Thyroid gland (tissue), 4 donors: ENCODE data around the gene PTPA. TPM values are rescaled to one million over a fixed set of nuclear protein-coding genes. Genes with fewer than 3 reads are reported as not detected.
"Not testable (repeated sequence)": the region's sequence is repeated elsewhere in the genome, so short reads cannot be mapped to it uniquely, and the experiment has no call there.

ENCODE experiments used
- DNase-seq, 2 donors: peaks; one replicate each; pipeline ENCODE4 v3.0.0-alpha.2; 2019
- H3K27ac ChIP-seq, 3 donors: fragments of 200-600 bp; sonication (generic); 1 replicate in 2 of 3; 2 replicates in 1 of 3; pipeline ENCODE4 v1.5.1; 2016 to 2019; ENCODE audit warnings: mild to moderate bottlenecking in 1 of 3, moderate library complexity in 1 of 3
- H3K27me3 ChIP-seq: fragments of 200-600 bp; sonication (generic); one replicate; pipeline ENCODE4 v1.5.1; 2019
- H3K36me3 ChIP-seq, 2 donors: fragments of 200-600 bp; sonication (generic); one replicate each; pipeline ENCODE4 v1.5.1; 2016 to 2019
- H3K4me1 ChIP-seq, 2 donors: fragments of 200-600 bp; sonication (generic); one replicate each; pipeline ENCODE4 v1.5.1; 2017 to 2019
- H3K4me3 ChIP-seq, 3 donors: fragments of 200-600 bp; sonication (generic); replicated peaks in 1 of 3; 1 replicate in 2 of 3; 2 replicates in 1 of 3; pipeline ENCODE4 v1.5.1; 2016; ENCODE audit warnings: mild to moderate bottlenecking in 1 of 3
- H3K9me3 ChIP-seq: fragments of 200-600 bp; sonication (generic); one replicate; pipeline ENCODE4 v1.5.1; 2017
- CTCF ChIP-seq, 6 experiments: fragments of 200-600 bp in 3 of 6; fragments of 450-650 bp in 3 of 6; sonication (generic) in 3 of 6; IDR thresholded peaks; one replicate each; pipeline ENCODE4 v1.5.1; 2016 to 2019; ENCODE audit warnings: antibody characterized with exemption in 6 of 6, mild to moderate bottlenecking in 2 of 6, inconsistent platforms in 1 of 6, moderate library complexity in 1 of 6
- POLR2A ChIP-seq, 2 donors: fragments of 450-650 bp; IDR thresholded peaks; one replicate each; pipeline ENCODE4 v1.6.1; 2017; ENCODE audit warnings: antibody characterized with exemption in 2 of 2, mild to moderate bottlenecking in 2 of 2, moderate library complexity in 1 of 2
- WGBS, 2 donors: methylation state at CpG; one replicate each; pipeline ENCODE4 v1.1.5; 2017; 5-methylcytosine and 5-hydroxymethylcytosine counted together
- intact Hi-C: fragments of 100-400 bp; cut with DNase I; formaldehyde crosslinking; loops from one replicate; pipeline ENCODE4 v1.15.1; 2023
- total RNA-seq, 4 donors: library from RNA; depleted of rRNA; stranded (reverse); fragments of >200 nt; gene quantifications; one replicate each; pipeline ENCODE4 v1.2.3, GENCODE V29; 2016

The PTPA gene
- total RNA-seq, 4 donors from 2014 or later: 45.0 to 117 (median 89.5) TPM

- Histone ChIP-seq H3K4me1 (peaks cover 22 to 24% of the 10 kb centered on the region in 2 donors), H3K4me3 (peak overlapping the region; percentile 52 to 73 (median 56)), H3K27me3 (no peaks in the 10 kb centered on the region), H3K27ac (peak overlapping the region; percentile 32 to 95 (median 49)), H3K9me3 (no peaks in the 10 kb centered on the region), H3K36me3 (peaks cover 0 to 6% of the 10 kb centered on the region in 2 donors)
- DNase-seq: peak; percentile 32 to 43
- TF ChIP-seq CTCF (IDR thresholded peaks at IDR 0.05) (no peak), POLR2A (IDR thresholded peaks at IDR 0.05) (no peak)
- WGBS, 2 donors: 6 to 11% methylated on average over 12 to 13 of the region's 64 CpGs
- intact Hi-C loops: no loop called here
These were observed 1.1 kb upstream of the PTPA start for GRCh38 chr9:129109952-129110739.

DNA sequence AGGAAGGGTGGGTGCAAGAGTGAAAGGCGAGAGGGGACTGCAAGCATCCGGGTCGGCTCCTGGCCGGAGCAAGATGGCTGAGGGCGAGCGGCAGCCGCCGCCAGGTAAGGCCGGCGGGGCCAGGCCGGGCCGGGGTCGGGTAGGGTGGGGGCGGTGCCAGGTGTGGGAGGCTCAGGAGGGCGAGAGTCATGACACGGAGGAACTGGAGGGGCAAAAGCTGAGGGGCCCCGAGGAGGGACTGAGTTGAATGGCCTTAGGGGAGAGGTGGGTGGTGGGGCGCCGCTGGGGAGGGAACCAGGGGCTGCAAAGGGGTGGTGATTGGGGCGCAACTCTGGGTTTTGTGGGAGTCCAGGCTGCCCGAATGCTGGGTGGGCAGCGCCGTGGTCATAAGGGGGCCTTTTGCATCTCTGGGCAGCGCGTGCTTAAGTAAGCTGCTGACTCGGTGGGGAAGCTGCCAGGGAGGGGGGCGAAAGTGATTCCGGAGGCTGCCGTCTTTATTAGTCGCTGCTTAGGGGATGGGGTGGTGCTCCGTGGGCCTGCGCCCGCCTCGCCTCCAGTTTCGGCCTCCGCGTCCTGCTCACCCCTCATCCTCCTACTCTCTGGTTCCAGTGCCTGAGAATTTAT, 425 bp downstream of the PTPA start:
- intact Hi-C loops: no loop called here

DNA sequence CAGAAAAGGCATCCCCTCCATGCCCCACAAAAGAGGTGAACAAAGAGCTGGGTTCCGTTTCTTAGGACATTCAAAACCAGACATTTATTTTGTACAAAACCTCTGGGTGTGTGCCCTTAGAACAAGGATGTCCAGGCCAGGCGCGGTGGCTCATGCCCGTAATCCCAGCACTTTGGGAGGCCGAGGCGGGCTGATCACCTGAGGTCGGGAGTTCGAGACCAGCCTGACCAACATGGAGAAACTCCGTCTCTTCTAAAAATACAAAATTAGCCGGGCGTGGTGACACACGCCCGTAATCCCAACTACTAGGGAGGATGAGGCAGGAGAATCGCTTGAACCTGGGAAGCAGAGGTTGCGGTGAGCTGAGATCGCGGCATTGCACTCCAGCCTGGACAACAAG, 1.3 kb downstream of the PTPA start:
- intact Hi-C loops, H3K27ac ChIP-seq, H3K9me3 ChIP-seq, H3K36me3 ChIP-seq, DNase-seq, H3K27me3 ChIP-seq: not testable (repeated sequence)
- Histone ChIP-seq H3K4me3 (peak overlapping the region in 1 of 3 donors; percentile 73), H3K4me1 (peaks cover 22 to 24% of the 10 kb centered on the region in 2 donors)
- 91 to 93% methylated on average over 17 of the region's 17 CpGs for WGBS, 2 donors

More for the DNA sequence above, 425 bp downstream of the PTPA start:
- peak; percentile 41 to 51 for DNase-seq
- Histone ChIP-seq H3K9me3 (no peaks in the 10 kb centered on the region), H3K4me1 (peaks cover 22 to 24% of the 10 kb centered on the region in 2 donors), H3K27ac (peak overlapping the region; percentile 90 to 97 (median 95)), H3K4me3 (peak overlapping the region; percentile 73 to 97 (median 96)), H3K27me3 (no peaks in the 10 kb centered on the region), H3K36me3 (peaks cover 0 to 6% of the 10 kb centered on the region in 2 donors)
- WGBS, 2 donors: 1 to 2% methylated on average over 32 to 36 of the region's 37 CpGs
- TF ChIP-seq CTCF (IDR thresholded peaks at IDR 0.05): no peak
- TF ChIP-seq POLR2A (IDR thresholded peaks at IDR 0.05): no peak

- Histone ChIP-seq H3K27me3 (no peaks in the 10 kb centered on the region), H3K4me1 (peaks cover 20 to 24% of the 10 kb centered on the region in 2 donors), H3K27ac (no peak overlapping the region), H3K36me3 (no peaks in the 10 kb centered on the region), H3K9me3 (no peaks in the 10 kb centered on the region), H3K4me3 (no peak overlapping the region)
- intact Hi-C loops: no loop called here
- TF ChIP-seq POLR2A (IDR thresholded peaks at IDR 0.05) (no peak), CTCF (IDR thresholded peaks at IDR 0.05) (no peak)
- WGBS, 2 donors: 89 to 93% methylated on average over 17 of the region's 17 CpGs
- DNase-seq: no peak
These were observed 2.6 kb downstream of the PTPA start for GRCh38 chr9:129113645-129114304.

DNA sequence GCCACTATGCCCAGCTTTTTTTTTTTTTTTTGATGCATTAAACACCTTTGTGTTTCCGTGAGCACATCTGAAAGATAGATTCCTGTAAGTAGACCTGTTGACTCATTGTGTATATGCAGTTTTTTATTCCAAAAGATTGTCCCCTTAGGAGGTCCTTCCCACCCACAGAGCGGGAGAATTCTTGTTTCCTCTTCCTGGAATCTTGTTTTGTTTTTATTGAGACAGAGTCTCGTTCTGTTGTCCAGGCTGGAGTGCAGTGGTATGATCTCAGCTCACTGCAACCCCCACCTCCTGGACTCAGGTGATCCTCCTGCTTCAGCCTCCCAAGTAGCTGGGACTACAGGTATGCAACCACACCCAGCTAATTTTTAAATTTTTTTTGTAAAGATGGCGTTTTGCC, 7.6 kb downstream of the PTPA start:
- WGBS, 2 donors: 77 to 78% methylated on average over 4 of the region's 4 CpGs
- peaks cover 0 to under 1% of the 10 kb centered on the region in 2 donors for H3K4me1 ChIP-seq
- no peaks in the 10 kb centered on the region for H3K27me3 ChIP-seq
- no peak for DNase-seq
- TF ChIP-seq CTCF (IDR thresholded peaks at IDR 0.05) (no peak), POLR2A (IDR thresholded peaks at IDR 0.05) (no peak)
- H3K9me3 ChIP-seq: no peaks in the 10 kb centered on the region
- intact Hi-C loops: no loop called here
- H3K4me3 ChIP-seq: no peak overlapping the region
- peaks cover 13 to 20% of the 10 kb centered on the region in 2 donors for H3K36me3 ChIP-seq
- no peak overlapping the region for H3K27ac ChIP-seq
